ENCODE measurements around the gene AGBL1.
"Not testable (repeated sequence)": the region's sequence is repeated elsewhere in the genome, so short reads cannot be mapped to it uniquely, and the experiment has no call there.

The AGBL1 gene

GRCh38 chr15:86403914-86404583, 324.4 kb downstream of the AGBL1 start:
- no peaks in the 10 kb centered on the region for H3K9me3 Mint-ChIP-seq
- H3K4me1 Mint-ChIP-seq, result no peaks in the 10 kb centered on the region
- no peak for DNase-seq
- no peak overlapping the region for H3K27ac Mint-ChIP-seq
- H3K27me3 Mint-ChIP-seq, result no peaks in the 10 kb centered on the region
- no peak overlapping the region for H3K4me3 Mint-ChIP-seq
- no peak for ATAC-seq

GRCh38 chr15:86408261-86408660, 328.6 kb downstream of the AGBL1 start:
- Mint-ChIP-seq H3K27ac (no peak overlapping the region), H3K4me3 (no peak overlapping the region), H3K27me3 (no peaks in the 10 kb centered on the region), H3K9me3 (no peaks in the 10 kb centered on the region), H3K4me1 (no peaks in the 10 kb centered on the region)
- ATAC-seq, result no peak
- no peak for DNase-seq

GRCh38 chr15:86411916-86412315, 332.2 kb downstream of the AGBL1 start:
- ATAC-seq, result no peak

DNA sequence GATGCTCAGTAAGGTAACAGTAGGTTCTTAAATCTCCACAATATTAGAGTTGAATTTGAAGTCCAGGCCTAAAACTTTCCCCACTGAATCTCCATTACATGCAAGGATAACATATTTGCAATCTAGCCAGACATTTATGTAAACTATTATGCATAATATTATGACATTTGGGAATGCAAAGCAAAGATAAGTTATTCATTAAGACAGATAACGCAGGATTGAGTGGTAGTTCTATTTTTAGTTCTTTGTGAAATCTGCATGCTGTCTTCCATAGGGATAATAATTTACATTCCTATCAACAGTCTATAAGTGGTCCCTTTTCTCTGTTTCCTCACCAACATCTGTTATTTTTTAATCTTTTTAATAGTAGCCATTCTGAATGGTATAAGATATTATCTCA, 333.5 kb downstream of the AGBL1 start:
- Mint-ChIP-seq H3K4me1 (no peaks in the 10 kb centered on the region), H3K4me3 (no peak overlapping the region), H3K9me3 (no peaks in the 10 kb centered on the region), H3K27me3 (no peaks in the 10 kb centered on the region), H3K27ac (no peak overlapping the region)
- ATAC-seq, result no peak
- DNase-seq, result no peak

More at GRCh38 chr15:86411916-86412315, 332.2 kb downstream of the AGBL1 start:
- DNase-seq, result no peak
- H3K4me1 Mint-ChIP-seq, result no peaks in the 10 kb centered on the region
- no peaks in the 10 kb centered on the region for H3K27me3 Mint-ChIP-seq
- H3K9me3 Mint-ChIP-seq, result no peaks in the 10 kb centered on the region
- no peak overlapping the region for H3K27ac Mint-ChIP-seq
- H3K4me3 Mint-ChIP-seq, result no peak overlapping the region

GRCh38 chr15:86425746-86426145, 346.1 kb downstream of the AGBL1 start:
- no peaks in the 10 kb centered on the region for H3K27me3 Mint-ChIP-seq
- H3K27ac Mint-ChIP-seq, result no peak overlapping the region
- peaks cover 8 to 28% of the 10 kb centered on the region in 2 donors for H3K9me3 Mint-ChIP-seq
- no peak overlapping the region for H3K4me3 Mint-ChIP-seq
- no peak for DNase-seq
- no peak for ATAC-seq
- no peaks in the 10 kb centered on the region for H3K4me1 Mint-ChIP-seq

GRCh38 chr15:86432861-86433260, 353.2 kb downstream of the AGBL1 start:
- Mint-ChIP-seq H3K27ac (no peak overlapping the region), H3K9me3 (no peaks in the 10 kb centered on the region), H3K27me3 (peaks cover 5% of the 10 kb centered on the region), H3K4me3 (no peak overlapping the region), H3K4me1 (peaks cover 5% of the 10 kb centered on the region)
- ATAC-seq, result no peak
- DNase-seq, result no peak

- no peak for DNase-seq
- no peak for ATAC-seq
- Mint-ChIP-seq H3K4me3 (no peak overlapping the region), H3K9me3 (no peaks in the 10 kb centered on the region), H3K27ac (peak overlapping the region in 1 of 2 donors; percentile 49), H3K27me3 (peaks cover 5% of the 10 kb centered on the region), H3K4me1 (peaks cover 5% of the 10 kb centered on the region)
Observed at GRCh38 chr15:86433983-86434382, 354.3 kb downstream of the AGBL1 start.

GRCh38 chr15:86439614-86440013, 359.9 kb downstream of the AGBL1 start:
- no peak for ATAC-seq
- H3K27me3 Mint-ChIP-seq, result peaks cover 5% of the 10 kb centered on the region

DNA sequence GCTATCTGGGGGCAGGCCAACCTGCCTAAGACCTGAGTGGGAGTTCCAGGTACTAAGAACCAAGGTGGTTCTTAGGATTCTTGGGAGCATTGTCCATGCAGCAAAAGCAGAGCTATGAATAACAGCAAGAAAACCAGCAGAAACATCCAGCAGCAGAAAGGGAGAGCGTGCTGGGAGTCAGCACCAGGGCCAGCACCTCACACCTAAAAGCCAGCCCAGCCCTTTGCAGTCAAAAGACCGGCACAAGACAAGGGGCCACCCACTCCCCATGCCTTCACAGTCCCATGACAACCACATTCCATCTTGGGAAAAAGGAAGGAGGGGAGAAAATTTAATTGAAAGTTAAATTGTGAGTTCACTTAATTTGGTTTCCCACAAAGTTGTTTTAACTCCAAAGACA, 364.9 kb downstream of the AGBL1 start:
- Mint-ChIP-seq H3K27me3 (no peaks in the 10 kb centered on the region), H3K4me1 (no peaks in the 10 kb centered on the region), H3K9me3 (no peaks in the 10 kb centered on the region), H3K4me3 (no peak overlapping the region), H3K27ac (no peak overlapping the region)
- DNase-seq, result no peak
- ATAC-seq, result no peak

More at GRCh38 chr15:86439614-86440013, 359.9 kb downstream of the AGBL1 start:
- no peak overlapping the region for H3K27ac Mint-ChIP-seq
- H3K4me1 Mint-ChIP-seq, result no peaks in the 10 kb centered on the region
- no peaks in the 10 kb centered on the region for H3K9me3 Mint-ChIP-seq
- DNase-seq, result no peak
- no peak overlapping the region for H3K4me3 Mint-ChIP-seq

DNA sequence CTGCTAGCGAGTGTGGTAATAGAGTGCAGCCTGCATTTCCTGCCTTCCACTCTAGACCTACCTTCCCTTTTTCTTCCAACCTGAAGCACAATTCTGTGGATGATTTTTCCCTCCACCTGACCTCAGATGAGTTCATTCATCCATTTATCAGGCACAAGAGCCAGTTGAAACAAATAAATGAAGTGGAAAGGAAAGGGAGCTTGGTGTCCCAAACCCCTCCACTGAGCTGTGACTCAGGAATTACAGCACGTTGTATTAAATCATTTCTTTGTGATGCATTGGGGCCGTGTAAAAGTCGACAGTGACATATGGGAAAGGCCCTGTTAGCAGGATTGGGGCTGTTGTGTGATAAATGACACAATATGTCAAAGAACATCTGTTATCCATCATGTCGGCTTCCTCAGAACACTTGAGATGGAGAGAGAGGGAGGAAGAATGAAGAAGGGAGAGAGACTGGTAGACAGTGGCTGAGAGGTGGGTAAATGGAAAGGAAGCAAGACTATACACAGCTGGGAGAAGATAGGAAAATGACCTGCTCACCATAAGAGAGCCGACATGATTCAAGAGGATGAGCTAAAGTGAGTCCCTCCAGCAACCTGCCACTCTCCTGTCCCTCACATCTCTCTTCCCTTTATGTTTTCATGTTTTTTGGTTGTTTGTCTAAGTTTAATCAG, 366.0 kb downstream of the AGBL1 start:
- no peak for ATAC-seq
- H3K27me3 Mint-ChIP-seq, result no peaks in the 10 kb centered on the region
- no peak overlapping the region for H3K27ac Mint-ChIP-seq
- no peak overlapping the region for H3K4me3 Mint-ChIP-seq
- H3K4me1 Mint-ChIP-seq, result no peaks in the 10 kb centered on the region
- DNase-seq, result no peak
- H3K9me3 Mint-ChIP-seq, result no peaks in the 10 kb centered on the region

- no peak overlapping the region for H3K27ac Mint-ChIP-seq
- H3K4me3 Mint-ChIP-seq, result no peak overlapping the region
- no peaks in the 10 kb centered on the region for H3K9me3 Mint-ChIP-seq
- H3K4me1 Mint-ChIP-seq, result no peaks in the 10 kb centered on the region
- no peaks in the 10 kb centered on the region for H3K27me3 Mint-ChIP-seq
- ATAC-seq, result no peak
- no peak for DNase-seq
Observed at GRCh38 chr15:86446253-86446640, 366.6 kb downstream of the AGBL1 start.

DNA sequence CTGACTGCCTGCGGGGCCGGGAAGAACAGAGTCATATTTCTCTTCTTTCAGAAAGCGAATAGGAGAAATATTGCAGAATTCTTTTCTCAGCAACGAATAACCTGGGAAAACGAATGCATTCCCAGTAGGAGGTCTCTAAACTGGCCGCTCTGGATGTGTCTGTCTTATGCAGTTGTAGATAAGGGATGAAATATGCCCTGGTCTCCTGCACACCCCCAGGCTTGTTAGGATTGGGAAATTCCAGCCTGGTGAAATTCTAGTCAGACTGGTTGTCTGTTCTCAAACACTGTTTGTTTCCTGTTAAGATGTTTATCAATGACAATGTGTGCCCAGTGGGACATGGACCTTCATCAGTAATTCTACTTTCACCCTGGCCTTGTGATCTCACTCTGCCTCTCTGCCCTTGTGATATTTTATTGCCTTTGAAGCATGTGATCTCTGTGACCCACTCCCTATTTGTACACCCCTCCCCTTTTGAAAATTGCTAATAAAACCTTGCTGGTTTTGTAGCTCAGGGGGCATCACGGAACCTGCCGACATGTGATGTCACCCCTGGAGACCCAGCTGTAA, 385.9 kb downstream of the AGBL1 start:
- H3K4me1 Mint-ChIP-seq, DNase-seq, ATAC-seq, H3K27ac Mint-ChIP-seq, H3K4me3 Mint-ChIP-seq, H3K27me3 Mint-ChIP-seq: not testable (repeated sequence)
- peaks cover 19 to 35% of the 10 kb centered on the region in 2 donors for H3K9me3 Mint-ChIP-seq

DNA sequence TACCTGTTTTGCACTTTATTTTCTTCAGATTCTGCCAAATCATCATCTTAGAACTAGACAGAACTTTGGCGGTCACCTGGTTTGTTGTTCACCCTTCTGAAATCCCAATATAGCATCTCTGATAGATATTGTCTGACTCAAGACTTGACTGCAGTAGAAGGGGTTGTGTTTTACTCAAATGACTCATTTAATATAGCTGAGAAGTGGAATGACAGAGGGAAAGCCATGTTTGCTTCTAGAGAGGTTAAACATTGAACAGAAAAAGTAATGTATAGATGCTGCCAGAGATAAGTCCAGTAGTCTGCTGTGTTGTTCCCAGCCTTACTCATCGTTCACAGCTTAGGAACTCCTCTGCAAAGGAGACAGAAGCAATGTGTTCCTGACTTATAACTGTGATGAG, 402.0 kb downstream of the AGBL1 start:
- no peaks in the 10 kb centered on the region for H3K9me3 Mint-ChIP-seq
- H3K4me1 Mint-ChIP-seq, result no peaks in the 10 kb centered on the region
- no peak for DNase-seq
- H3K27ac Mint-ChIP-seq, result no peak overlapping the region
- no peaks in the 10 kb centered on the region for H3K27me3 Mint-ChIP-seq
- no peak for ATAC-seq
- H3K4me3 Mint-ChIP-seq, result no peak overlapping the region

- no peak overlapping the region for H3K27ac Mint-ChIP-seq
Observed at GRCh38 chr15:86483936-86484335, 404.3 kb downstream of the AGBL1 start.

DNA sequence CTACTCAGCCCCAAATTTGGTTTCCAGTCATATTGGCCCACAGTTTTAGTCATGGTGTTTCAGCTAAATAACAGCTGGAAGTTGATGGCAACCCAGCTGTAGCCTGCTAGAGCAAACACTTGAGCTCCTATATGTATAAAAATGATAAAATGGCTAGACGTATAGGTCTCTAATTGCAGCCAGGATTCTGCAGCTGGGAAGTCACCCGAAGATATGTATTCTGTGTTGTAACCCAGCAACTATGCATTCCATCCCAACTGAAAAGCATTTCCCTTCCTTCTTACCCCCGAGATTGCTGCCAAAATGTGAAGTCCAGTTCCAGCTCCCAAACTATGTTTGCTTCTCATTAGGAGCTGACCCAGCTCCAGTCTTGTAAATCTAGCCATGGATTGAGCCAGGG, 408.4 kb downstream of the AGBL1 start:
- no peak for ATAC-seq
- H3K27me3 Mint-ChIP-seq, result no peaks in the 10 kb centered on the region
- no peak overlapping the region for H3K4me3 Mint-ChIP-seq
- H3K27ac Mint-ChIP-seq, result no peak overlapping the region
- no peaks in the 10 kb centered on the region for H3K9me3 Mint-ChIP-seq
- no peaks in the 10 kb centered on the region for H3K4me1 Mint-ChIP-seq
- no peak for DNase-seq

More at GRCh38 chr15:86483936-86484335, 404.3 kb downstream of the AGBL1 start:
- Mint-ChIP-seq H3K4me1 (no peaks in the 10 kb centered on the region), H3K4me3 (no peak overlapping the region), H3K27me3 (no peaks in the 10 kb centered on the region), H3K9me3 (no peaks in the 10 kb centered on the region)
- no peak for DNase-seq
- ATAC-seq, result no peak

DNA sequence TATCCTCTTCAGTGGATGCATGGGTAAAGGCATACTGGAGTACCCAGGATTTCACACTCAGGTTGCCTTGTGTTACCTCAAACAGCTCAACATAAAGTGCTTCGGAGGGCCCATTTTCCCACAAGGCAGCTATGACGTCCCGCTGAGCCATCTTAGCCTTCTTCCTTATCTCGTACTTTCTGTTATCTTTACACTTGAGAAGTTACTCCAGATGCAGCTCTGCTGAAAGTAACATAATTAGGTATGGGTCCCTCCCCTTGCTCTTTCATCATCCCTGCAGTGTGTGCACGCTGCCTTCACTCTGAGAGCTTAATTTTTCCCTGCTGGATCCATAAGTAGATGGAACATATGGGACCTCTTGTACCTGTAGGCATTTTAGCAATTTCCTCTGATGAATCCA, 410.3 kb downstream of the AGBL1 start:
- no peaks in the 10 kb centered on the region for H3K27me3 Mint-ChIP-seq
- no peak overlapping the region for H3K4me3 Mint-ChIP-seq
- no peak overlapping the region for H3K27ac Mint-ChIP-seq
- H3K4me1 Mint-ChIP-seq, result no peaks in the 10 kb centered on the region
- no peaks in the 10 kb centered on the region for H3K9me3 Mint-ChIP-seq
- ATAC-seq (no peak), DNase-seq (no peak)
